GM19025 (cell line): ENCODE data around the gene SKAP1.
"Not testable (repeated sequence)": the region's sequence is repeated elsewhere in the genome, so short reads cannot be mapped to it uniquely, and the experiment has no call there.

ENCODE experiments used
- ATAC-seq: cut with Tn5 transposase; IDR thresholded peaks from one replicate; pipeline ENCODE4 v1.9.1; 2021; ENCODE audit warnings: mild to moderate bottlenecking, low read depth, moderate library complexity; ENCODE audit not compliant: unreplicated experiment

The SKAP1 gene

GRCh38 chr17:48229936-48230335 lies 200.1 kb downstream of the SKAP1 start:
- no peak for ATAC-seq

GRCh38 chr17:48228720-48229119 lies 201.3 kb downstream of the SKAP1 start:
- no peak for ATAC-seq

GRCh38 chr17:48225725-48226567 lies 204.1 kb downstream of the SKAP1 start:
- ATAC-seq = no peak

GRCh38 chr17:48223945-48224344 lies 206.1 kb downstream of the SKAP1 start:
- ATAC-seq = no peak

GRCh38 chr17:48219617-48220016 lies 210.4 kb downstream of the SKAP1 start:
- no peak for ATAC-seq

- ATAC-seq = no peak
Measured at GRCh38 chr17:48215583-48216139, 214.4 kb downstream of the SKAP1 start.

- ATAC-seq = no peak
Measured at GRCh38 chr17:48213797-48214196, 216.2 kb downstream of the SKAP1 start.

GRCh38 chr17:48211787-48212186 lies 218.2 kb downstream of the SKAP1 start:
- ATAC-seq = no peak

- ATAC-seq = no peak
Measured at GRCh38 chr17:48211011-48211410, 219.0 kb downstream of the SKAP1 start.

GRCh38 chr17:48209973-48210372 lies 220.0 kb downstream of the SKAP1 start:
- no peak for ATAC-seq

GRCh38 chr17:48207776-48208544 lies 222.1 kb downstream of the SKAP1 start:
- no peak for ATAC-seq

GRCh38 chr17:48207036-48207435 lies 223.0 kb downstream of the SKAP1 start:
- not testable (repeated sequence) for ATAC-seq

GRCh38 chr17:48202959-48203358 lies 227.1 kb downstream of the SKAP1 start:
- no peak for ATAC-seq

GRCh38 chr17:48198950-48199541 lies 231.0 kb downstream of the SKAP1 start:
- ATAC-seq = no peak

- ATAC-seq = no peak
Measured at GRCh38 chr17:48195910-48196309, 234.1 kb downstream of the SKAP1 start.

GRCh38 chr17:48194097-48194550 lies 235.9 kb downstream of the SKAP1 start:
- ATAC-seq = no peak

- ATAC-seq = no peak
Measured at GRCh38 chr17:48192321-48192731, 237.7 kb downstream of the SKAP1 start.

GRCh38 chr17:48191362-48191761 lies 238.7 kb downstream of the SKAP1 start:
- no peak for ATAC-seq

GRCh38 chr17:48190871-48191270 lies 239.1 kb downstream of the SKAP1 start:
- ATAC-seq = no peak

GRCh38 chr17:48187872-48188608 lies 242.0 kb downstream of the SKAP1 start:
- no peak for ATAC-seq
